GM21786 (cell line): ENCODE measurements around the gene MS4A8.
A peak's percentile ranks its signal among the peaks of the same experiment; 100 is the strongest.
"Not testable (repeated sequence)": the region's sequence is repeated elsewhere in the genome, so short reads cannot be mapped to it uniquely, and the experiment has no call there.

ENCODE experiments used
- ATAC-seq: cut with Tn5 transposase; IDR thresholded peaks from one replicate; pipeline ENCODE4 v1.9.1; 2021; ENCODE audit not compliant: unreplicated experiment

Gene MS4A8

GRCh38 chr11:60699284-60699691 is at the start of gene MS4A8:
Gene MS4A8 (plus strand): TSS chr11:60699612. CDS start chr11:60700861, 1,249 bp downstream.
- no peak for ATAC-seq

GRCh38 chr11:60657888-60658287 is 41.5 kb upstream of the MS4A8 start:
- no peak for ATAC-seq

GRCh38 chr11:60658409-60658808 is 41.0 kb upstream of the MS4A8 start:
- ATAC-seq, result no peak

- ATAC-seq, result no peak
These were observed 27.2 kb upstream of the MS4A8 start for GRCh38 chr11:60672255-60672654.

- ATAC-seq, result not testable (repeated sequence)
These were observed 21.2 kb upstream of the MS4A8 start for GRCh38 chr11:60678231-60678630.

- ATAC-seq, result no peak
These were observed 19.5 kb upstream of the MS4A8 start for GRCh38 chr11:60679879-60680278.

- ATAC-seq, result no peak
These were observed 18.8 kb upstream of the MS4A8 start for GRCh38 chr11:60680455-60681119.

GRCh38 chr11:60684541-60684848 is 14.9 kb upstream of the MS4A8 start:
- ATAC-seq, result peak; percentile 42

GRCh38 chr11:60691661-60692060 is 7.8 kb upstream of the MS4A8 start:
- no peak for ATAC-seq

GRCh38 chr11:60699936-60700335 is 524 bp downstream of the MS4A8 start:
- ATAC-seq, result no peak

- no peak for ATAC-seq
These were observed 1.5 kb downstream of the MS4A8 start for GRCh38 chr11:60700689-60701468.

GRCh38 chr11:60701469-60701818 is 2.0 kb downstream of the MS4A8 start:
- no peak for ATAC-seq

GRCh38 chr11:60703374-60703773 is 4.0 kb downstream of the MS4A8 start:
- ATAC-seq, result no peak

GRCh38 chr11:60705895-60706294 is 6.5 kb downstream of the MS4A8 start:
- no peak for ATAC-seq

GRCh38 chr11:60706931-60707330 is 7.5 kb downstream of the MS4A8 start:
- no peak for ATAC-seq

GRCh38 chr11:60710482-60710881 is 11.1 kb downstream of the MS4A8 start:
- no peak for ATAC-seq

- no peak for ATAC-seq
These were observed 11.9 kb downstream of the MS4A8 start for GRCh38 chr11:60711276-60711675.

- ATAC-seq, result not testable (repeated sequence)
These were observed 14.0 kb downstream of the MS4A8 start for GRCh38 chr11:60713423-60713822.

- no peak for ATAC-seq
These were observed 18.5 kb downstream of the MS4A8 start for GRCh38 chr11:60717956-60718355.

- no peak for ATAC-seq
These were observed 19.3 kb downstream of the MS4A8 start for GRCh38 chr11:60718524-60719316.

- no peak for ATAC-seq
These were observed 20.0 kb downstream of the MS4A8 start for GRCh38 chr11:60719391-60719790.

GRCh38 chr11:60720460-60720859 is 21.0 kb downstream of the MS4A8 start:
- ATAC-seq, result no peak
